ENCODE results near the gene TMEM232. TPM values are rescaled to one million over a fixed set of nuclear protein-coding genes. Genes with fewer than 3 reads are reported as not detected.

The TMEM232 gene
- total and polyA plus RNA-seq, 9 of the 15 experiments (the other 6 are each of a cell fraction or from before 2014, with no cell fraction given) = 0.09 to 2.2 (median 0.41) TPM

DNA sequence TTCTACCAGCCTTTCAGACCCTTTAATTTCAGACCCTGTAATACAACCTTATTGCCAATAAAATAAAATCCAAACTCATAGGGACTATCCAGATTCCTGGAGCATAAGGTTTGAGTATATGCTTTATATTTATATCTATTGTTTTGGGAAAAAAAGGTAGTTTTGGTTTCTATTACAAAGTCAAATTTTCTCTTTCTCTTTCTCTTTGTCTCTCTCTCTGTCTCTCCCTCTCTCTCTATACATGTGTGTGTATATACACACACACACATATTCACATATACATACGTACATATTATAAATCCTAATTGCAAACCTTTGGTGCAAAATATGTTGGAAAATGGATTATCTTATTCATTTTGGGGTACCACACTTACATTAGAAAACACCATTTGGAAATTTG, 39.0 kb downstream of the TMEM232 start:
- WGBS (ENCODE audit: insufficient coverage, low coverage, missing lambda C conversion rate) = 0% methylated on average over 1 of the region's 1 CpG
- BruUV-seq (replicated peaks) = no TSS peak
- Histone ChIP-seq H3K9me1 (ENCODE audit: control insufficient read depth, insufficient read depth, low read length) (no peaks in the 10 kb centered on the region), H3K79me2 (ENCODE audit: control insufficient read depth, insufficient read depth, low read length) (no peaks in the 10 kb centered on the region), H3K4me2 (ENCODE audit: insufficient read depth, low read length) (no peak overlapping the region), H3K9me3 (replicated peaks; ENCODE audit: control insufficient read depth, insufficient read depth, low read depth, low read length) (no peaks in the 10 kb centered on the region), H3K36me3 (ENCODE audit: control insufficient read depth, insufficient read depth, low read length) (no peaks in the 10 kb centered on the region), H4K20me1 (replicated peaks; ENCODE audit: control insufficient read depth, insufficient read depth, low read length) (no peaks in the 10 kb centered on the region), H3K9ac (ENCODE audit: insufficient read depth in 1 of 2, low read depth in 2 of 2, low read length in 2 of 2) (no peak overlapping the region), H2AFZ (ENCODE audit: low read depth, low read length) (no peak overlapping the region), H3K4me1 (replicated peaks in 1 of 2; ENCODE audit: control insufficient read depth in 2 of 2, insufficient read depth in 2 of 2, low read length in 2 of 2) (no peaks in the 10 kb centered on the region), H3K27ac (ENCODE audit: extremely low read depth, low read depth, low read length) (no peak overlapping the region), H3K4me3 (no peak overlapping the region), H3K27me3 (ENCODE audit: control insufficient read depth in 2 of 2, insufficient read depth in 2 of 2, low read length in 2 of 2) (no peaks in the 10 kb centered on the region)
- no peak for FAIRE-seq
- CTCF ChIA-PET (ENCODE audit: low intra/inter-chr PET ratio) = no interaction called here
- intact Hi-C loops (cut with micrococcal nuclease) = no loop called here
- ATAC-seq = no peak
- in situ Hi-C loops (cut with MboI) = no loop called here
- POLR2A ChIA-PET = no interaction called here
- DNase-seq (ENCODE audit: extremely low read depth in 1 of 4, low spot score in 3 of 4) = no peak
- TF ChIP-seq ZNF347 (CRISPR knock-in tag; IDR thresholded peaks at IDR 0.05; ENCODE audit: low read depth) (no peak), GATA2 (CRISPR knock-in tag; IDR thresholded peaks at IDR 0.05) (no peak), ZNF561 (CRISPR knock-in tag; conservative IDR thresholded peaks at IDR 0.05) (no peak)
- TF ChIP-seq, protein P1, sequence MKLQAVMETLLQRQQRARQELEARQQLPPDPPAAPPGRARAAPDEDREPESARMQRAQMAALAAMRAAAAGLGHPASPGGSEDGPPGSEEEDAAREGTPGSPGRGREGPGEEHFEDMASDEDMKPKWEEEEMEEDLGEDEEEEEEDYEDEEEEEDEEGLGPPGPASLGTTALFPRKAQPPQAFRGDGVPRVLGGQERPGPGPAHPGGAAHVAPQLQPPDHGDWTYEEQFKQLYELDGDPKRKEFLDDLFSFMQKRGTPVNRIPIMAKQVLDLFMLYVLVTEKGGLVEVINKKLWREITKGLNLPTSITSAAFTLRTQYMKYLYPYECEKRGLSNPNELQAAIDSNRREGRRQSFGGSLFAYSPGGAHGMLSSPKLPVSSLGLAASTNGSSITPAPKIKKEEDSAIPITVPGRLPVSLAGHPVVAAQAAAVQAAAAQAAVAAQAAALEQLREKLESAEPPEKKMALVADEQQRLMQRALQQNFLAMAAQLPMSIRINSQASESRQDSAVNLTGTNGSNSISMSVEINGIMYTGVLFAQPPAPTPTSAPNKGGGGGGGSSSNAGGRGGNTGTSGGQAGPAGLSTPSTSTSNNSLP (IDR thresholded peaks at IDR 0.05; ENCODE audit: borderline replicate concordance, low read depth, low read length) = no peak
- TF ChIP-seq, protein P2, sequence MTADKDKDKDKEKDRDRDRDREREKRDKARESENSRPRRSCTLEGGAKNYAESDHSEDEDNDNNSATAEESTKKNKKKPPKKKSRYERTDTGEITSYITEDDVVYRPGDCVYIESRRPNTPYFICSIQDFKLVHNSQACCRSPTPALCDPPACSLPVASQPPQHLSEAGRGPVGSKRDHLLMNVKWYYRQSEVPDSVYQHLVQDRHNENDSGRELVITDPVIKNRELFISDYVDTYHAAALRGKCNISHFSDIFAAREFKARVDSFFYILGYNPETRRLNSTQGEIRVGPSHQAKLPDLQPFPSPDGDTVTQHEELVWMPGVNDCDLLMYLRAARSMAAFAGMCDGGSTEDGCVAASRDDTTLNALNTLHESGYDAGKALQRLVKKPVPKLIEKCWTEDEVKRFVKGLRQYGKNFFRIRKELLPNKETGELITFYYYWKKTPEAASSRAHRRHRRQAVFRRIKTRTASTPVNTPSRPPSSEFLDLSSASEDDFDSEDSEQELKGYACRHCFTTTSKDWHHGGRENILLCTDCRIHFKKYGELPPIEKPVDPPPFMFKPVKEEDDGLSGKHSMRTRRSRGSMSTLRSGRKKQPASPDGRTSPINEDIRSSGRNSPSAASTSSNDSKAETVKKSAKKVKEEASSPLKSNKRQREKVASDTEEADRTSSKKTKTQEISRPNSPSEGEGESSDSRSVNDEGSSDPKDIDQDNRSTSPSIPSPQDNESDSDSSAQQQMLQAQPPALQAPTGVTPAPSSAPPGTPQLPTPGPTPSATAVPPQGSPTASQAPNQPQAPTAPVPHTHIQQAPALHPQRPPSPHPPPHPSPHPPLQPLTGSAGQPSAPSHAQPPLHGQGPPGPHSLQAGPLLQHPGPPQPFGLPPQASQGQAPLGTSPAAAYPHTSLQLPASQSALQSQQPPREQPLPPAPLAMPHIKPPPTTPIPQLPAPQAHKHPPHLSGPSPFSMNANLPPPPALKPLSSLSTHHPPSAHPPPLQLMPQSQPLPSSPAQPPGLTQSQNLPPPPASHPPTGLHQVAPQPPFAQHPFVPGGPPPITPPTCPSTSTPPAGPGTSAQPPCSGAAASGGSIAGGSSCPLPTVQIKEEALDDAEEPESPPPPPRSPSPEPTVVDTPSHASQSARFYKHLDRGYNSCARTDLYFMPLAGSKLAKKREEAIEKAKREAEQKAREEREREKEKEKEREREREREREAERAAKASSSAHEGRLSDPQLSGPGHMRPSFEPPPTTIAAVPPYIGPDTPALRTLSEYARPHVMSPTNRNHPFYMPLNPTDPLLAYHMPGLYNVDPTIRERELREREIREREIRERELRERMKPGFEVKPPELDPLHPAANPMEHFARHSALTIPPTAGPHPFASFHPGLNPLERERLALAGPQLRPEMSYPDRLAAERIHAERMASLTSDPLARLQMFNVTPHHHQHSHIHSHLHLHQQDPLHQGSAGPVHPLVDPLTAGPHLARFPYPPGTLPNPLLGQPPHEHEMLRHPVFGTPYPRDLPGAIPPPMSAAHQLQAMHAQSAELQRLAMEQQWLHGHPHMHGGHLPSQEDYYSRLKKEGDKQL (CRISPR knock-in tag; IDR thresholded peaks at IDR 0.05; ENCODE audit: borderline replicate concordance) = no peak
- TF ChIP-seq, protein P3, sequence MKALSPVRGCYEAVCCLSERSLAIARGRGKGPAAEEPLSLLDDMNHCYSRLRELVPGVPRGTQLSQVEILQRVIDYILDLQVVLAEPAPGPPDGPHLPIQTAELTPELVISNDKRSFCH (CRISPR knock-in tag; IDR thresholded peaks at IDR 0.05) = no peak
- TF ChIP-seq, protein P3 (tag; IDR thresholded peaks at IDR 0.05) = no peak
- TF ChIP-seq, protein P4, sequence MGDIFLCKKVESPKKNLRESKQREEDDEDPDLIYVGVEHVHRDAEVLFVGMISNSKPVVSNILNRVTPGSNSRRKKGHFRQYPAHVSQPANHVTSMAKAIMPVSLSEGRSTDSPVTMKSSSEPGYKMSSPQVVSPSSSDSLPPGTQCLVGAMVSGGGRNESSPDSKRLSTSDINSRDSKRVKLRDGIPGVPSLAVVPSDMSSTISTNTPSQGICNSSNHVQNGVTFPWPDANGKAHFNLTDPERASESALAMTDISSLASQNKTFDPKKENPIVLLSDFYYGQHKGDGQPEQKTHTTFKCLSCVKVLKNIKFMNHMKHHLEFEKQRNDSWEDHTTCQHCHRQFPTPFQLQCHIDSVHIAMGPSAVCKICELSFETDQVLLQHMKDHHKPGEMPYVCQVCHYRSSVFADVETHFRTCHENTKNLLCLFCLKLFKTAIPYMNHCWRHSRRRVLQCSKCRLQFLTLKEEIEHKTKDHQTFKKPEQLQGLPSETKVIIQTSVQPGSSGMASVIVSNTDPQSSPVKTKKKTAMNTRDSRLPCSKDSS (IDR thresholded peaks at IDR 0.05; ENCODE audit: low read depth, partially characterized antibody) = no peak
- TF ChIP-seq, protein P5, sequence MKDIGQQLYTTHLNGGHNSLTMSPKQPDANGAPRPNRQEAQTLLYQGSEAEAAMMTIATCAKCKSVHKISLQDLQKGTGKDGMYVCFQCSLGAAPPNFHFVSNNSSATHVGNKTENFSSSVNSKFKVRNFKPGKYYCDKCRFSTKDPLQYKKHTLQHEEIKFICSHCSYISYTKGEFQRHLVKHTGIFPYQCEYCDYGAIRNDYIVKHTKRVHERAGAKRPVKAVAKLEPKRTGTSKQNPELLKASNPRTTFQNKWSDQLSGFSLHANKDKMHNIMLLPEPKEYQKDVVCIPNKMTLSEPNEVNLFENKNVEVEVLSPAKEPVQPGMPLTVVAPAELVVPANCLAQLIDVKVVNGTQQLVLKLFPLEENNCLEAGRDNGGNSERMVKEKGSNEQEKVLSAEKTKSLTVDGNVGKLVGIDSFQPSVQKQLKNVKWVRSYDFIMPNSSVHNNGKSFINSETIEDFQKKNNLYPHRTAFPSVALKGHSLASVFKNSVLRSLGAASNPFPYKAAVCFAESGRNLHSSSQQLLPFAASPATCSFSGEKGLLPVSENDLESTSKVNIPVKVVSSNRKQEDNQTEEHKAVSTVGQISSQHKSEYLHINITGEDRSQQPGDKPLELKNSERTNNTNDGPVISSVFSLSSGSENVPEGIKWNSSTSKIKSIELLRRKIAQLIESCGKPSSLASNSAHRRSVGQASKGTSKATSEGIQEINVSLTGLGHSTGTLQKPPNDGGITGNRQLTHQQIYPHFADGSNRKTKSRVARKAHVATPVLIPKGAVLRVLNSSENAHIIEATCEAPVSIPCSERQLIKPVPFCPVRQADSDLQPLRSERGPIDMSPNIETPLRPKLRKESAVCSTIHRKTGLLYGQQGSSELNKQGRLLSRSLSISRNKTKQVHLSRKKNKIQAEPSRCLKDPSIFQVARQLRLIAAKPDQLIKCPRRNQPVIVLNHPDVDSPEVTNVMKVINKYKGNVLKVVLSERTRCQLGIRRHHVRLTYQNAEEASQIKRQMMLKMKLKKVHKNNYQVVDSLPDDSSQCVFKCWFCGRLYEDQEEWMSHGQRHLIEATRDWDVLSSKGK (CRISPR knock-in tag; IDR thresholded peaks at IDR 0.05) = no peak
